H1 (cell line): ENCODE data around the gene CDC37. TPM values are rescaled to one million over a fixed set of nuclear protein-coding genes. Genes with fewer than 3 reads are reported as not detected.

Source experiments
- ASH2L ChIP-seq: fragments of 200-600, 300-600 bp; sonication (generic); IDR thresholded peaks from one replicate; pipeline ENCODE4 v1.7.1; 2017; ENCODE audit warnings: low read length
- ATF3 ChIP-seq: IDR thresholded peaks from 2 replicates; pipeline ENCODE4 v1.6.1; 2011; ENCODE audit warnings: low read depth, mild to moderate bottlenecking, low read length; ENCODE audit not compliant: insufficient read depth
- BACH1 ChIP-seq: IDR thresholded peaks from 2 replicates; pipeline ENCODE4 v1.6.1; 2012; ENCODE audit warnings: low read length, improper control_type of control experiment
- BCL11A ChIP-seq, 2 experiments: IDR thresholded peaks; one replicate each; pipeline ENCODE4 v1.6.1; 2011; ENCODE audit warnings: low read depth in 2 of 2, low read length in 2 of 2, mild to moderate bottlenecking in 2 of 2
- CBX5 ChIP-seq: fragments of 300-800, 300-1000 bp; sonication (generic); IDR thresholded peaks from 2 replicates; pipeline ENCODE4 v1.7.1; 2016; ENCODE audit warnings: antibody characterized with exemption, low read length, low read depth
- CBX8 ChIP-seq: fragments of 300-800, 300-1000 bp; sonication (generic); IDR thresholded peaks from 2 replicates; pipeline ENCODE4 v1.7.1; 2016; ENCODE audit warnings: low read depth, low read length, borderline replicate concordance
- CEBPB ChIP-seq: IDR thresholded peaks from 2 replicates; pipeline ENCODE4 v1.6.1; 2012; ENCODE audit warnings: low read depth, low read length
- CHD2 ChIP-seq: IDR thresholded peaks from 2 replicates; pipeline ENCODE4 v1.6.1; 2012; ENCODE audit warnings: low read length, improper control_type of control experiment
- EP300 ChIP-seq, 2 experiments: IDR thresholded peaks; 1 replicate in 1 of 2; 2 replicates in 1 of 2; pipeline ENCODE4 v1.6.1; 2011 to 2012; ENCODE audit warnings: low read depth in 2 of 2, low read length in 2 of 2, mild to moderate bottlenecking in 2 of 2, borderline replicate concordance in 1 of 2, inconsistent platforms in 1 of 2, moderate library complexity in 1 of 2
- HDAC6 ChIP-seq: IDR thresholded peaks from one replicate; pipeline ENCODE4 v1.7.1; 2012; ENCODE audit warnings: low read depth, mild to moderate bottlenecking, inconsistent platforms, low read length, moderate library complexity
- MAFK ChIP-seq: IDR thresholded peaks from 2 replicates; pipeline ENCODE4 v1.6.1; 2012; ENCODE audit warnings: low read depth, mild to moderate bottlenecking, improper control_type of control experiment, low read length
- NANOG ChIP-seq: IDR thresholded peaks from 2 replicates; pipeline ENCODE4 v1.6.1; 2011; ENCODE audit warnings: low read length, low read depth, mild to moderate bottlenecking, inconsistent platforms; ENCODE audit not compliant: insufficient read depth, poor library complexity, severe bottlenecking
- POU5F1 ChIP-seq: IDR thresholded peaks from 2 replicates; pipeline ENCODE4 v1.6.1; 2011; ENCODE audit warnings: low read depth, mild to moderate bottlenecking, low read length, moderate library complexity
- RFX5 ChIP-seq: IDR thresholded peaks from 2 replicates; pipeline ENCODE4 v1.6.1; 2011; ENCODE audit warnings: low read depth, low read length, improper control_type of control experiment, borderline replicate concordance
- RNF2 ChIP-seq: fragments of 200-900, 300-1000 bp; sonication (generic); IDR thresholded peaks from 2 replicates; pipeline ENCODE4 v1.7.1; 2016; ENCODE audit warnings: borderline replicate concordance, low read depth, mild to moderate bottlenecking, antibody characterized with exemption, low read length; ENCODE audit not compliant: poor library complexity, severe bottlenecking; ENCODE audit errors: missing control alignments
- RXRA ChIP-seq: IDR thresholded peaks from 2 replicates; pipeline ENCODE4 v1.6.1; 2011; ENCODE audit warnings: low read depth, mild to moderate bottlenecking, low read length, moderate library complexity; ENCODE audit not compliant: insufficient read depth
- SP2 ChIP-seq: IDR thresholded peaks from 2 replicates; pipeline ENCODE4 v1.6.1; 2012; ENCODE audit warnings: mild to moderate bottlenecking, low read length, inconsistent platforms
- SP4 ChIP-seq: IDR thresholded peaks from 2 replicates; pipeline ENCODE4 v1.6.1; 2012; ENCODE audit warnings: low read length, inconsistent platforms
- SUZ12 ChIP-seq: fragments of 200-600 bp; sonication (generic); IDR thresholded peaks from 2 replicates; pipeline ENCODE4 v1.6.1; 2012; ENCODE audit warnings: mild to moderate bottlenecking, inconsistent platforms, low read length, moderate library complexity, mixed read lengths
- TBP ChIP-seq: IDR thresholded peaks from 2 replicates; pipeline ENCODE4 v1.6.1; 2011; ENCODE audit warnings: low read depth, low read length, improper control_type of control experiment
- ZNF274 ChIP-seq: IDR thresholded peaks from 2 replicates; pipeline ENCODE4 v1.7.0; 2012; ENCODE audit warnings: low read length, borderline replicate concordance; ENCODE audit errors: extremely low read depth
- polyA plus RNA-seq, 7 experiments: library from polyadenylated mRNA; depleted of rRNA in 3 of 7; stranded (reverse) in 5 of 7; unstranded in 2 of 7; fragments of >200 nt in 5 of 7; fragments of 200-250 nt in 2 of 7; gene quantifications; 1 replicate in 5 of 7; 2 replicates in 1 of 7; 4 replicates in 1 of 7; pipeline versions ENCODE4 v1.2.1 to v1.2.3, GENCODE V29; 2011 to 2013; ENCODE audit warnings: missing spikeins in 2 of 7, mixed read lengths in 2 of 7
- total RNA-seq: library from RNA; stranded (reverse); fragmentation: NEBNext Ultra II Directional; extraction: Animal tissue kit (Norgen Biotek cat#: 25700); gene quantifications from 2 replicates; pipeline ENCODE4 v1.2.1, GENCODE V29; 2021
- TF ChIP-seq, protein P1 (sequence below): IDR thresholded peaks from 2 replicates; pipeline ENCODE4 v1.6.1; 2012; ENCODE audit warnings: low read length, inconsistent platforms

The CDC37 gene
- total and polyA plus RNA-seq, 2 of the 8 experiments (the other 6 are each of a cell fraction or from before 2014, with no cell fraction given): 162 to 181 TPM

- TF ChIP-seq ATF3: 0 out of 2 replicates have a peak, but pooled peaks have one; percentile 30
- TF ChIP-seq ZNF274: no peak
- TF ChIP-seq RFX5: no peak
- TF ChIP-seq CHD2: peak; percentile 58
- TF ChIP-seq CBX5: no peak
- no peak for TF ChIP-seq SP2
- no peak for TF ChIP-seq BCL11A (IDR thresholded peaks at IDR 0.05; ENCODE audit: low read depth in 2 of 2, low read length in 2 of 2)
- no peak for TF ChIP-seq HDAC6
- no peak for TF ChIP-seq RXRA
- TF ChIP-seq SUZ12: no peak
- peak; percentile 1 for TF ChIP-seq TBP
- TF ChIP-seq ASH2L: peak; percentile 87
- no peak for TF ChIP-seq CBX8
- TF ChIP-seq, protein P1, sequence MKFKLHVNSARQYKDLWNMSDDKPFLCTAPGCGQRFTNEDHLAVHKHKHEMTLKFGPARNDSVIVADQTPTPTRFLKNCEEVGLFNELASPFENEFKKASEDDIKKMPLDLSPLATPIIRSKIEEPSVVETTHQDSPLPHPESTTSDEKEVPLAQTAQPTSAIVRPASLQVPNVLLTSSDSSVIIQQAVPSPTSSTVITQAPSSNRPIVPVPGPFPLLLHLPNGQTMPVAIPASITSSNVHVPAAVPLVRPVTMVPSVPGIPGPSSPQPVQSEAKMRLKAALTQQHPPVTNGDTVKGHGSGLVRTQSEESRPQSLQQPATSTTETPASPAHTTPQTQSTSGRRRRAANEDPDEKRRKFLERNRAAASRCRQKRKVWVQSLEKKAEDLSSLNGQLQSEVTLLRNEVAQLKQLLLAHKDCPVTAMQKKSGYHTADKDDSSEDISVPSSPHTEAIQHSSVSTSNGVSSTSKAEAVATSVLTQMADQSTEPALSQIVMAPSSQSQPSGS: peak; percentile 96
- peak in 1 of 2 experiments; percentile 85; a peak in 1 of 3 replicates for TF ChIP-seq EP300 (IDR thresholded peaks at IDR 0.05; ENCODE audit: borderline replicate concordance in 1 of 2, low read depth in 2 of 2, low read length in 2 of 2)
- no peak for TF ChIP-seq POU5F1
- TF ChIP-seq BACH1: no peak
- peak; percentile 31 for TF ChIP-seq SP4
- no peak for TF ChIP-seq MAFK
- TF ChIP-seq RNF2: no peak
- TF ChIP-seq CEBPB: no peak
- no peak for TF ChIP-seq NANOG
Measured at GRCh38 chr19:10416380-10417257, 13.3 kb upstream of the CDC37 start (continued).
